Left ventricle myocardium superior (tissue), 1 donor: Measurements from ENCODE around the gene AGPS. TPM values are rescaled to one million over a fixed set of nuclear protein-coding genes. Genes with fewer than 3 reads are reported as not detected.
"Not testable (repeated sequence)": the region's sequence is repeated elsewhere in the genome, so short reads cannot be mapped to it uniquely, and the experiment has no call there.

Source experiments
- ATAC-seq: fragments of 200-7000 bp; cut with Tn5 transposase; one replicate; pipeline ENCODE4 v1.9.1; 2020; ENCODE audit warnings: mild to moderate bottlenecking, moderate library complexity
- DNase-seq: peaks from one replicate; pipeline ENCODE4 v3.0.0-alpha.2; 2020
- intact Hi-C: fragments of 100-400 bp; cut with micrococcal nuclease; formaldehyde crosslinking; loops from one replicate; pipeline ENCODE4 v1.11.0; 2022
- total RNA-seq: library from RNA; stranded (reverse); fragmentation: NEBNext Ultra II Directional; extraction: Animal tissue kit (Norgen Biotek cat#: 25700); gene quantifications from one replicate; pipeline ENCODE4 v1.2.1, GENCODE V29; 2021
- donor health status: DM: no; HTN: yes; CAD: no; lungs with severe emphysema.

The AGPS gene
- total RNA-seq, 1 donor from 2014 or later: 33.4 TPM

- intact Hi-C loops: no loop called here
- DNase-seq (no peak), ATAC-seq (no peak)
Observed at GRCh38 chr2:177540283-177540682, 147.7 kb downstream of the AGPS start.

- intact Hi-C loops: no loop called here
- DNase-seq (no peak), ATAC-seq (no peak)
Observed at GRCh38 chr2:177541258-177541991, 148.9 kb downstream of the AGPS start.

GRCh38 chr2:177542396-177542795 lies 149.8 kb downstream of the AGPS start:
- ATAC-seq (no peak), DNase-seq (no peak)
- intact Hi-C loops: no loop called here

- peak; percentile 66 for ATAC-seq
- DNase-seq: no peak
- intact Hi-C loops: no loop called here
Observed at GRCh38 chr2:177543007-177543760, 150.6 kb downstream of the AGPS start.

- intact Hi-C loops: no loop called here
- DNase-seq (no peak), ATAC-seq (no peak)
Observed at GRCh38 chr2:177545143-177545542, 152.6 kb downstream of the AGPS start.

GRCh38 chr2:177545981-177546585 lies 153.5 kb downstream of the AGPS start:
- DNase-seq (no peak), ATAC-seq (no peak)
- intact Hi-C loops: no loop called here

- ATAC-seq (no peak), DNase-seq (no peak)
- intact Hi-C loops: no loop called here
Observed at GRCh38 chr2:177547122-177547521, 154.5 kb downstream of the AGPS start.

GRCh38 chr2:177547772-177548171 lies 155.2 kb downstream of the AGPS start:
- intact Hi-C loops: no loop called here
- ATAC-seq (no peak), DNase-seq (no peak)

- ATAC-seq (no peak), DNase-seq (no peak)
- intact Hi-C loops: no loop called here
Observed at GRCh38 chr2:177548636-177549035, 156.1 kb downstream of the AGPS start.

- intact Hi-C loops: no loop called here
- no peak for DNase-seq
- ATAC-seq: no peak
Observed at GRCh38 chr2:177549171-177549570, 156.6 kb downstream of the AGPS start.

- no peak for ATAC-seq
- intact Hi-C loops: no loop called here
Observed at GRCh38 chr2:177550264-177551200, 158.0 kb downstream of the AGPS start.

GRCh38 chr2:177551360-177551759 lies 158.8 kb downstream of the AGPS start:
- ATAC-seq, intact Hi-C loops: not testable (repeated sequence)

More at GRCh38 chr2:177550264-177551200, 158.0 kb downstream of the AGPS start:
- DNase-seq: no peak

GRCh38 chr2:177551989-177552421 lies 159.4 kb downstream of the AGPS start:
- ATAC-seq (no peak), DNase-seq (peak; percentile 63)
- intact Hi-C loops: no loop called here

More at GRCh38 chr2:177551360-177551759, 158.8 kb downstream of the AGPS start:
- not testable (repeated sequence) for DNase-seq

- ATAC-seq: peak; percentile 98
- DNase-seq: peak; percentile 93
- intact Hi-C loops: no loop called here
Observed at GRCh38 chr2:177552422-177553175, 160.0 kb downstream of the AGPS start.

- ATAC-seq (peak; percentile 10), DNase-seq (no peak)
- intact Hi-C loops: no loop called here
Observed at GRCh38 chr2:177553176-177553884, 160.8 kb downstream of the AGPS start.

- intact Hi-C loops: no loop called here
- DNase-seq: no peak
- no peak for ATAC-seq
Observed at GRCh38 chr2:177554365-177554764, 161.8 kb downstream of the AGPS start.

- ATAC-seq: no peak
- intact Hi-C loops: no loop called here
- no peak for DNase-seq
Observed at GRCh38 chr2:177556153-177556552, 163.6 kb downstream of the AGPS start.

GRCh38 chr2:177557794-177558193 lies 165.2 kb downstream of the AGPS start:
- intact Hi-C loops: no loop called here
- ATAC-seq (no peak), DNase-seq (no peak)
